Measurements from ENCODE around the gene LEPROT. TPM values are rescaled to one million over a fixed set of nuclear protein-coding genes. Genes with fewer than 3 reads are reported as not detected.
"Not testable (repeated sequence)": the region's sequence is repeated elsewhere in the genome, so short reads cannot be mapped to it uniquely, and the experiment has no call there.

Gene LEPROT
- polyA plus RNA-seq, 1 donor (not counting 4 experiments of a cell fraction or from before 2014, with no cell fraction given): 82.5 TPM

DNA sequence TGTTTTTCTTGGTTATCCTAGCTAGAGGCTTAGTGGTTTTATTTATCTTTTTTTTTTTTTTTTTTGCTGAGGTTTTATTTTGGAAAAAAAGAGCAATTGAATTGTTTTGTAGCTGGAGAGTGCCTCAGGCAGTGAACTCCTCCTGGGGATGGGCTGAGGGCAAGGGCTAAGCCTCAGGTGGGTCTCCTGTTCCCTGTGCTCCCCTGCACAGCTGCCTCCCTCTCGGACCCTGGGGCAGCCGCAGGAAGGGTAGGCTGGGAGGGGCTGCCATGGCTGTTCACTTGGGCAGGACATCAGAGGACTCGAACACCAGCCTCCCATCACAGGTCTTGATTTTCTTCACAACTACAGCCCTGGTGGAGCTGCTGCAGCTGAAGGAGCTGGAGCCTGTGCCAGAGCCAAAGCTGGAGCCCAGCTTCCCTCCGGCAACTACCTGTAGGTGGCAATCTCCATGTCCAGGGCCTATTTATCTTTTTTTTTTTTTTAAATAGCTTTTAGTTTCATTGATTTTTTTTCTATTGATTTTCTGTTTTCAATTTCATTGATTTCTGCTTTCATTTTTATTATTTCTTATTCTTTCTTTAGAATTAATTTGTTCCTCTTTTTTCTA, 28.9 kb downstream of the LEPROT start:
- FAIRE-seq (no peak), DNase-seq (ENCODE audit: low read depth, low spot score) (no peak)
- Histone ChIP-seq H3K4me1 (ENCODE audit: control insufficient read depth, extremely low read depth, insufficient read depth, low read length) (no peaks in the 10 kb centered on the region), H3K4me2 (ENCODE audit: control insufficient read depth, extremely low read depth, insufficient read depth, low read depth, low read length) (no peak overlapping the region), H3K9ac (ENCODE audit: control insufficient read depth, extremely low read depth, insufficient read depth, low read length) (no peak overlapping the region), H3K27ac (ENCODE audit: control insufficient read depth, insufficient read depth, low read length) (no peak overlapping the region), H4K20me1 (ENCODE audit: control insufficient read depth, extremely low read depth, insufficient read depth, low read length) (no peaks in the 10 kb centered on the region), H2AFZ (ENCODE audit: control insufficient read depth, low read length) (no peak overlapping the region), H3K9me1 (ENCODE audit: control insufficient read depth, extremely low read depth, insufficient read depth, low read length) (no peaks in the 10 kb centered on the region), H3K9me3 (ENCODE audit: control insufficient read depth, low read depth, low read length) (no peaks in the 10 kb centered on the region), H3K27me3 (ENCODE audit: control insufficient read depth, extremely low read depth, insufficient read depth, low read length) (no peaks in the 10 kb centered on the region), H3K4me3 (ENCODE audit: control insufficient read depth in 2 of 3, extremely low read depth in 1 of 3, insufficient read depth in 2 of 3, low read depth in 1 of 3, low read length in 3 of 3) (no peak overlapping the region), H3K36me3 (ENCODE audit: control insufficient read depth in 2 of 2, extremely low read depth in 1 of 2, insufficient read depth in 2 of 2, low read length in 2 of 2) (no peaks in the 10 kb centered on the region), H3K79me2 (ENCODE audit: control insufficient read depth, insufficient read depth, low read length) (no peaks in the 10 kb centered on the region)
- dilution Hi-C loops (cut with MboI; ENCODE audit: extremely low pct_ligation_motif_present, low sequenced_read_pairs): no loop called here
- TF ChIP-seq CTCF (optimal IDR thresholded peaks at IDR 0.05 in 1 of 3, IDR thresholded peaks at IDR 0.05 in 1 of 3, conservative IDR thresholded peaks at IDR 0.05 in 1 of 3; ENCODE audit: extremely low read depth in 1 of 3, insufficient read depth in 2 of 3, low read length in 3 of 3) (peak in 1 of 3 experiments; percentile 20), EZH2 (IDR thresholded peaks at IDR 0.05; ENCODE audit: low read length) (no peak)

DNA sequence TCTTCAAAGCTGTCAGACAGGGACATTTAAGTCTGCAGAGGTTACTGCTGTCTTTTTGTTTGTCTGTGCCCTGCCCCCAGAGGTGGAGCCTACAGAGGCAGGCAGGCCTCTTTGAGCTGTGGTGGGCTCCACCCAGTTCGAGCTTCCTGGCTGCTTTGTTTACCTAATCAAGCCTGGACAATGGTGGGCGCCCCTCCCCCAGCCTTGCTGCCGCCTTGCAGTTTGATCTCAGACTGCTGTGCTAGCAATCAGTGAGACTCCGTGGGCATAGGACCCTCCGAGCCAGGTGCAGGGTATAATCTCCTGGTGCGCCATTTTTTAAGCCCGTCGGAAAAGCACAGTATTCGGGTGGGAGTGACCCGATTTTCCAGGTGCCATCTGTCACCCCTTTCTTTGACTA, 35.2 kb downstream of the LEPROT start:
- H3K36me3 ChIP-seq (ENCODE audit: control insufficient read depth in 2 of 2, extremely low read depth in 1 of 2, insufficient read depth in 2 of 2, low read length in 2 of 2); H3K9me1 ChIP-seq (ENCODE audit: control insufficient read depth, extremely low read depth, insufficient read depth, low read length); H3K27me3 ChIP-seq (ENCODE audit: control insufficient read depth, extremely low read depth, insufficient read depth, low read length); H2AFZ ChIP-seq (ENCODE audit: control insufficient read depth, low read length); H3K9ac ChIP-seq (ENCODE audit: control insufficient read depth, extremely low read depth, insufficient read depth, low read length); DNase-seq (ENCODE audit: low read depth, low spot score); H3K4me1 ChIP-seq (ENCODE audit: control insufficient read depth, extremely low read depth, insufficient read depth, low read length); H3K4me3 ChIP-seq (ENCODE audit: control insufficient read depth in 2 of 3, extremely low read depth in 1 of 3, insufficient read depth in 2 of 3, low read depth in 1 of 3, low read length in 3 of 3); H3K4me2 ChIP-seq (ENCODE audit: control insufficient read depth, extremely low read depth, insufficient read depth, low read depth, low read length); H3K79me2 ChIP-seq (ENCODE audit: control insufficient read depth, insufficient read depth, low read length); dilution Hi-C loops (cut with MboI; ENCODE audit: extremely low pct_ligation_motif_present, low sequenced_read_pairs); H3K27ac ChIP-seq (ENCODE audit: control insufficient read depth, insufficient read depth, low read length); FAIRE-seq; H4K20me1 ChIP-seq (ENCODE audit: control insufficient read depth, extremely low read depth, insufficient read depth, low read length); H3K9me3 ChIP-seq (ENCODE audit: control insufficient read depth, low read depth, low read length): not testable (repeated sequence)

DNA sequence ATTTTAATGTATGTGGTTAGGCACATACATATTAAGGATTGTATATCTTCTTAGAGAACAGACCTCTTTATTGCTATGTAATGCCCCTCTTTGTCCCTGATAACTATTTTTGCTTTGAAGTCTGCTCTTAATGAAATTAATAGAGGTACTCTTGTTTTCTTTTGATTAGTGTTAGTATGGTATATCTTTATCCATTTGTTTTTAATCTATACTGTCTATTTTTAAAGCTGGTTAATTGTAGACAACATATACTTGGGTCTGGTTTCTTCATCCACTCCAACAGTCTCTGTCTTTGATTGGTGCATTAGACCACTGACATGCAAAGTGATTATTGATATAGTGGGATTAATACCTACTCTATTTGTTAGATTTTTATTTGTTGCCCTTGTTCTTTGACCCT, 36.0 kb downstream of the LEPROT start:
- no peaks in the 10 kb centered on the region for H3K9me1 ChIP-seq (ENCODE audit: control insufficient read depth, extremely low read depth, insufficient read depth, low read length)
- dilution Hi-C loops (cut with MboI; ENCODE audit: extremely low pct_ligation_motif_present, low sequenced_read_pairs): no loop called here
- no peak overlapping the region for H3K4me3 ChIP-seq (ENCODE audit: control insufficient read depth in 2 of 3, extremely low read depth in 1 of 3, insufficient read depth in 2 of 3, low read depth in 1 of 3, low read length in 3 of 3)
- no peak overlapping the region for H3K27ac ChIP-seq (ENCODE audit: control insufficient read depth, insufficient read depth, low read length)
- no peaks in the 10 kb centered on the region for H3K27me3 ChIP-seq (ENCODE audit: control insufficient read depth, extremely low read depth, insufficient read depth, low read length)
- H3K9me3 ChIP-seq (ENCODE audit: control insufficient read depth, low read depth, low read length): no peaks in the 10 kb centered on the region
- H3K4me2 ChIP-seq (ENCODE audit: control insufficient read depth, extremely low read depth, insufficient read depth, low read depth, low read length): no peak overlapping the region
- no peak overlapping the region for H3K9ac ChIP-seq (ENCODE audit: control insufficient read depth, extremely low read depth, insufficient read depth, low read length)
- H3K4me1 ChIP-seq (ENCODE audit: control insufficient read depth, extremely low read depth, insufficient read depth, low read length): peaks cover 4% of the 10 kb centered on the region
- H3K79me2 ChIP-seq (ENCODE audit: control insufficient read depth, insufficient read depth, low read length): no peaks in the 10 kb centered on the region
- TF ChIP-seq EZH2 (IDR thresholded peaks at IDR 0.05; ENCODE audit: low read length): no peak
- TF ChIP-seq CTCF (optimal IDR thresholded peaks at IDR 0.05 in 1 of 3, IDR thresholded peaks at IDR 0.05 in 1 of 3, conservative IDR thresholded peaks at IDR 0.05 in 1 of 3; ENCODE audit: extremely low read depth in 1 of 3, insufficient read depth in 2 of 3, low read length in 3 of 3): no peak
- H4K20me1 ChIP-seq (ENCODE audit: control insufficient read depth, extremely low read depth, insufficient read depth, low read length): no peaks in the 10 kb centered on the region
- no peak for FAIRE-seq
- no peaks in the 10 kb centered on the region for H3K36me3 ChIP-seq (ENCODE audit: control insufficient read depth in 2 of 2, extremely low read depth in 1 of 2, insufficient read depth in 2 of 2, low read length in 2 of 2)
- DNase-seq (ENCODE audit: low read depth, low spot score): no peak
- H2AFZ ChIP-seq (ENCODE audit: control insufficient read depth, low read length): no peak overlapping the region
